GM12874 (cell line): Measurements from ENCODE around the gene ANKRD13D.

Experiments
- TF ChIP-seq, protein P1 (sequence below): IDR thresholded peaks from 2 replicates; pipeline ENCODE4 v1.5.1; 2011; ENCODE audit warnings: low read depth, mild to moderate bottlenecking, control low read depth, low read length, moderate library complexity; ENCODE audit not compliant: insufficient read depth

ANKRD13D gene

DNA sequence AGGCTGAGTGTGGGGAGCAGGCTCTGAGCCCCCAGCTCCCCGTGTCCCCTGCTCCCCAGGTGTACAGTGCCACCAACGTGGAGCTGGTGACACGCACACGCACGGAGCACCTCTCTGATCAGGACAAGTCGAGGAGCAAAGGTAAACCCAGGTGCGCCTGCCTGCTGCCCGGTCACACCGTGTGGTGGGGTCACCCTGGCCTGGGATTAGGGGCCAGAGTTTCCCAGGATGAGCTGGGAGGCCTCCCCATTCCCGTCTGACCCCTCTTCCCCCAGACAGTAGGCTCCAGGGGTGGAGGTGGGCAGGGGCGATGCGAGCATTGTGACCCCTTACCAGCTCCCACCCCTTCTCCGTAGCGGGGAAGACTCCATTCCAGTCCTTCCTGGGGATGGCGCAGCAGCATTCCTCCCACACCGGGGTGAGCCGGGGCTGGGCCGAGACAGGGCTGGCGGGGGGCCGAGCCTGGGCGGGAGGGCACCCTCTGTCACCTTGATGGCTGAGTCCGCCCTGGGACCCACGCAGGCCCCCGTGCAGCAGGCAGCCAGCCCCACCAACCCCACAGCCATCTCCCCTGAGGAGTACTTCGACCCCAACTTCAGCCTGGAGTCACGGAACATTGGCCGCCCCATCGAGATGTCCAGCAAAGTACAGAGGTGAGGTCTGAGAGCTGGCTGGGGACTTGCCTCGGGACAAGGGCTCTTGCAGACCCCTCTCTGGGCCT is 10.5 kb downstream of the ANKRD13D start:
- TF ChIP-seq, protein P1, sequence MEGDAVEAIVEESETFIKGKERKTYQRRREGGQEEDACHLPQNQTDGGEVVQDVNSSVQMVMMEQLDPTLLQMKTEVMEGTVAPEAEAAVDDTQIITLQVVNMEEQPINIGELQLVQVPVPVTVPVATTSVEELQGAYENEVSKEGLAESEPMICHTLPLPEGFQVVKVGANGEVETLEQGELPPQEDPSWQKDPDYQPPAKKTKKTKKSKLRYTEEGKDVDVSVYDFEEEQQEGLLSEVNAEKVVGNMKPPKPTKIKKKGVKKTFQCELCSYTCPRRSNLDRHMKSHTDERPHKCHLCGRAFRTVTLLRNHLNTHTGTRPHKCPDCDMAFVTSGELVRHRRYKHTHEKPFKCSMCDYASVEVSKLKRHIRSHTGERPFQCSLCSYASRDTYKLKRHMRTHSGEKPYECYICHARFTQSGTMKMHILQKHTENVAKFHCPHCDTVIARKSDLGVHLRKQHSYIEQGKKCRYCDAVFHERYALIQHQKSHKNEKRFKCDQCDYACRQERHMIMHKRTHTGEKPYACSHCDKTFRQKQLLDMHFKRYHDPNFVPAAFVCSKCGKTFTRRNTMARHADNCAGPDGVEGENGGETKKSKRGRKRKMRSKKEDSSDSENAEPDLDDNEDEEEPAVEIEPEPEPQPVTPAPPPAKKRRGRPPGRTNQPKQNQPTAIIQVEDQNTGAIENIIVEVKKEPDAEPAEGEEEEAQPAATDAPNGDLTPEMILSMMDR, result no peak

DNA sequence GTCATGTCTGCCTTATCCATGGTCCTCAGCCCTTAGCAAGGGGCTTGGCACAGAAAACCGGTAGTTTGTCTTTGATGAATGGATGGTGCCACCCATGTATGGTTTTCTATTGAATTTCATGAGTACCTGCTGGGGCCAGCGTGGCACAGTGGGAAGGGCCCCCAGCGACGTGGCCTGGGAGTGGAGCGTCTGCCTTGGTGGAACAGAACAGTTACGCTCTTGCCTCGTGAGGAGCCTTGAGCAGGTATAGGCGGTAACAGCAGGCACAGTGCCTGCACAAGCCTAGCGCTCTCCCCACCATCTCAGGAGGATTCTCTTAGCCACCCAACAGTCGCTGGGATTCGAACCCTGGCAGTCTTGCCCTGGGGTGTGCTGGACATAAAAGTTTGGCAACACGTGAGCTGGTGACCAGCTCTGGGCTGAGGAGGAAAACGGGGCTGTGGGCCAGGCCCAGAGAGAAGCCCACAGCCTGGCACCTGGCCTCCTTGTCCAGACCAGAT is 11.2 kb downstream of the ANKRD13D start:
- TF ChIP-seq, protein P1, result no peak

DNA sequence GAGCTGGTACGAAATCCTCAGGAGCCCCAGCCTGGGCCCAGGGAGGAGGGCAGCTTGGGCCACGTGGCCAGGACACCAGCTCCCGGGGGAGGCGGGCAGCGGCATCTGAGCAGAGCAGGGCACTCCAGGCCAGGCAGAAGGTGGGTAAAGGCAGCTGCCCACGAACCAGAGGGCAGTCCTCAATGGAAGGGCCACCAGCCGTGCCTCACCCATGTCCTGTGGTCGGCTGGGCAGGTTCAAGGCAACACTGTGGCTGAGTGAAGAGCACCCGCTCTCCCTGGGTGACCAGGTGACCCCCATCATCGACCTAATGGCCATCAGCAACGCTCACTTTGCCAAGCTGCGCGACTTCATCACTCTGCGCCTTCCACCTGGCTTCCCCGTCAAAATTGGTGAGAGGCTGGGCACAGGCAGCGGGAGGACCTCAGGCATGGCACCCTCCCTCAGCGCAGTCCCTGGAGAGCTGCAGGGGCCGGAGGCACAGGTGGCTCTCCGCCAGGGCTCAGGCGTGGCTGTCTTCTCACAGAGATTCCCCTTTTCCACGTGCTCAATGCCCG is 11.7 kb downstream of the ANKRD13D start:
- TF ChIP-seq, protein P1, result no peak

DNA sequence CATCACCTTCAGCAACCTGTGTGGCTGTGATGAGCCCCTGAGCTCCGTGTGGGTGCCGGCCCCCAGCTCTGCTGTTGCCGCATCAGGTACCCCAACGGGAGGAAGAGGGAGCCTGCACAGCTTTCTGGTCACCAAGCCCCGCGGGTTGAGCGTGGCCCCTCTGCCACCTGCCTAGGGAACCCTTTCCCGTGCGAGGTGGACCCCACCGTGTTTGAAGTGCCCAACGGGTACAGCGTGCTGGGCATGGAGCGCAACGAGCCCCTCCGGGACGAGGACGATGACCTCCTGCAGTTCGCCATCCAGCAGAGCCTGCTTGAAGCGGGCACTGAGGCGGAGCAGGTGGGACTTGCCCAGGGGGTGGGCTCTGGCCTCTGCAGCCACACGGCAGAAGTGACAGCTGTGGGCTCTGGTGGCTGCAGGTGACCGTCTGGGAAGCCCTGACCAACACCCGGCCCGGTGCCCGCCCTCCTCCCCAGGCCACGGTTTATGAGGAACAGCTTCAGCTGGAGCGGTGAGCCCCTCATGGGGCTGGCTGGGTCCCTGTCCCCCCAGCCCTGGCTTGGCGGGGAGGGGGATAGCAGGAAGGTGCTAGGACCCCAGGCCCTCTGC is 12.3 kb downstream of the ANKRD13D start:
- TF ChIP-seq, protein P1, result no peak

DNA sequence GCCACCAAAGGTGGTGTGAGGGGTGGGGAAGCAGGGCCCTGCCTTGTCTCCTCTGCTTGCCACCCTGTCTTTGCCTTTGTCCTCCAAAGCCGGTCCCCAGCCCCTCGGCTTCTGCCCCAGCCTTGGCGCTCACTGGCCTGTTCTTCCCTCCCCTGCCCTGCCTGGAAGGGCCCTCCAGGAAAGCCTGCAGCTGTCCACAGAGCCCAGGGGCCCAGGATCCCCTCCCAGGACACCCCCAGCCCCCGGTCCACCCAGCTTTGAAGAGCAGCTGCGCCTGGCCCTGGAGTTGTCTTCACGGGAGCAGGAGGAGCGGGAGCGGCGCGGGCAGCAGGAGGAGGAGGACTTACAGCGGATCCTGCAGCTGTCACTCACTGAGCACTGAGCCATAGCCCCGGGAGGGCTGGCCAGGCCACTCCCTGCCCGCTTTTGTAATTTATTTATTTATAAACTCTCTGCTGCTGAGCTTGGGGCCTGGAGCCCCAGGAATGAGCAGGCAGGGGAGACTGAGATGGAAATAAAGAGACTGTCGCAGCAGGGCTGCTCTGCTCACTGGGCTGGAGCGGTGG is 12.9 kb downstream of the ANKRD13D start:
- TF ChIP-seq, protein P1, result no peak

DNA sequence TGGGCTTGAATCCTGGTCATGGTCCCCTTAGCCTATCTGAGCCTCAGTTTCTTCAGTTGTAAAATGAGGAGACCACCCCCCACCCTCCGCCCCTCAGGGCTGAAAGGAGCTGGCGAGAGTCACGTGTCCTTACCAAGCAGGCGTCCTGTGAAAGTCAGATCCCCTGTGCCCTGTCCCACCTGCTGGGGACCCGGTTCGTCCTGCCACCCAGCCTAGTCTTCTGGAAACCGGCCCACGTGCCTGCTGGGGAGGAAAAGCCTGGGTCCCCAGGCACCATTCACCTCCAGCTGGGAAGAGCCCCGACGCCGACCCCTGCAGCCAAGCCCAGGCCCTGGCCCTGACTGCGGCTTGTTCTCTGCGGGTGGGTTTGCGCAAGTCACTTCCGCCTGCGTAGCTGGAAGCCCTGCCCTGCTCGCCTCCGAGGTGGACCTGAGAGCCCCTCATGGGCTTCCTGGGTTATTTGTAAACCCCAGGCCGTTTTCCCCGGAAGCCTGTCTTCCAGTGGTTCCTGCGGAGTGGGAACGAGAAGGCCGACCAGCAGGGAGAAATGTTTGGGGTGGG is 13.5 kb downstream of the ANKRD13D start:
- TF ChIP-seq, protein P1, result no peak
